Left ventricle myocardium inferior (tissue), 1 donor: ENCODE measurements around the gene KNSTRN. TPM values are rescaled to one million over a fixed set of nuclear protein-coding genes. Genes with fewer than 3 reads are reported as not detected.
A peak's percentile ranks its signal among the peaks of the same experiment; 100 is the strongest.

Source experiments
- DNase-seq: peaks from one replicate; pipeline ENCODE4 v3.0.0-alpha.2; 2020
- H3K27ac ChIP-seq: fragments of 200-600 bp; replicated peaks from 2 replicates; pipeline ENCODE4 v1.8.0; 2021
- H3K27me3 ChIP-seq: fragments of 200-600 bp; 2 replicates; pipeline ENCODE4 v1.8.0; 2021; ENCODE audit warnings: low read depth
- H3K36me3 ChIP-seq: fragments of 200-600 bp; 2 replicates; pipeline ENCODE4 v1.8.0; 2021
- H3K4me1 ChIP-seq: fragments of 200-600 bp; 2 replicates; pipeline ENCODE4 v1.8.0; 2021
- H3K4me3 ChIP-seq: fragments of 200-600 bp; 2 replicates; pipeline ENCODE4 v1.8.0; 2021; ENCODE audit warnings: mild to moderate bottlenecking, moderate library complexity
- H3K9me3 ChIP-seq: fragments of 200-600 bp; replicated peaks from 2 replicates; pipeline ENCODE4 v1.8.0; 2021
- CTCF ChIP-seq: fragments of 200-600 bp; IDR thresholded peaks from 2 replicates; pipeline ENCODE4 v1.8.0; 2021; ENCODE audit warnings: antibody characterized with exemption, mild to moderate bottlenecking, borderline replicate concordance
- intact Hi-C: fragments of 100-400 bp; cut with micrococcal nuclease; formaldehyde crosslinking; loops from one replicate; pipeline ENCODE4 v1.11.0; 2022
- total RNA-seq: library from RNA; stranded (reverse); fragmentation: NEBNext Ultra II Directional; extraction: Animal tissue kit (Norgen Biotek cat#: 25700); gene quantifications from one replicate; pipeline ENCODE4 v1.2.1, GENCODE V29; 2021
- donor health status: DM: no; HTN: yes; CAD: no; lungs with severe emphysema.

KNSTRN gene
- total RNA-seq, 1 donor from 2014 or later = 9.0 TPM

- H3K4me3 ChIP-seq = no peak overlapping the region
- H3K27ac ChIP-seq = no peak overlapping the region
- DNase-seq = no peak
- H3K36me3 ChIP-seq = no peaks in the 10 kb centered on the region
- peak; percentile 58 for TF ChIP-seq CTCF
- no peaks in the 10 kb centered on the region for H3K27me3 ChIP-seq
- intact Hi-C loops = no loop called here
- no peaks in the 10 kb centered on the region for H3K9me3 ChIP-seq
- peaks cover 32% of the 10 kb centered on the region for H3K4me1 ChIP-seq
Observed at GRCh38 chr15:40354408-40355171, 27.9 kb upstream of the KNSTRN start.

- TF ChIP-seq CTCF = no peak
- H3K27ac ChIP-seq = no peak overlapping the region
- H3K36me3 ChIP-seq = no peaks in the 10 kb centered on the region
- no peaks in the 10 kb centered on the region for H3K9me3 ChIP-seq
- DNase-seq = no peak
- H3K27me3 ChIP-seq = no peaks in the 10 kb centered on the region
- H3K4me3 ChIP-seq = no peak overlapping the region
- peaks cover 32% of the 10 kb centered on the region for H3K4me1 ChIP-seq
- intact Hi-C loops = no loop called here
Observed at GRCh38 chr15:40355976-40356585, 26.4 kb upstream of the KNSTRN start.

- DNase-seq = no peak
- no peak overlapping the region for H3K27ac ChIP-seq
- peak overlapping the region; percentile 76 for H3K4me3 ChIP-seq
Observed at GRCh38 chr15:40357246-40357645, 25.3 kb upstream of the KNSTRN start.

GRCh38 chr15:40357723-40358470 lies 24.6 kb upstream of the KNSTRN start, which contains the start of gene DISP2:
TSS of gene DISP2 (plus strand) at chr15:40358219. CDS start at chr15:40358322, 103 bp downstream.
- H3K36me3 ChIP-seq = no peaks in the 10 kb centered on the region
- H3K27ac ChIP-seq = peak within 1 kb of the TSS; percentile 60
- peak within 1 kb of the TSS; percentile 76 for H3K4me3 ChIP-seq
- H3K4me1 ChIP-seq = peaks cover 32% of the 10 kb centered on the region
- peak; percentile 88 for DNase-seq
- TF ChIP-seq CTCF = no peak
- intact Hi-C loops = no loop called here
- no peaks in the 10 kb centered on the region for H3K27me3 ChIP-seq
- H3K9me3 ChIP-seq = no peaks in the 10 kb centered on the region

More at GRCh38 chr15:40357246-40357645, 25.3 kb upstream of the KNSTRN start:
- no peaks in the 10 kb centered on the region for H3K36me3 ChIP-seq
- no peaks in the 10 kb centered on the region for H3K27me3 ChIP-seq
- intact Hi-C loops = no loop called here
- no peaks in the 10 kb centered on the region for H3K9me3 ChIP-seq
- no peak for TF ChIP-seq CTCF
- peaks cover 32% of the 10 kb centered on the region for H3K4me1 ChIP-seq

- H3K27me3 ChIP-seq = no peaks in the 10 kb centered on the region
- intact Hi-C loops = no loop called here
- H3K4me1 ChIP-seq = peaks cover 28% of the 10 kb centered on the region
- TF ChIP-seq CTCF = no peak
- H3K27ac ChIP-seq = peak overlapping the region; percentile 60
- peak overlapping the region; percentile 76 for H3K4me3 ChIP-seq
- H3K36me3 ChIP-seq = no peaks in the 10 kb centered on the region
- no peaks in the 10 kb centered on the region for H3K9me3 ChIP-seq
- no peak for DNase-seq
Observed at GRCh38 chr15:40358471-40359353, 23.8 kb upstream of the KNSTRN start.
